OCI-LY7 (cell line): ENCODE measurements around the gene CER1.

Source experiments
- EZH2phosphoT487 ChIP-seq: fragments of 200-600 bp; sonication (generic); IDR thresholded peaks from 2 replicates; pipeline ENCODE4 v1.6.1; 2018; ENCODE audit warnings: low read depth, borderline replicate concordance, mild to moderate bottlenecking, mixed run types, antibody characterized with exemption, low read length, moderate library complexity, mixed read lengths
- TF ChIP-seq, protein P1 (sequence below): fragments of 200-600 bp; sonication (generic); conservative IDR thresholded peaks from 2 replicates; pipeline ENCODE4 v1.5.1; 2014; ENCODE audit warnings: mild to moderate bottlenecking, antibody characterized with exemption, low read length, moderate library complexity, mixed read lengths

GRCh38 chr9:14760060-14760459, 37.5 kb upstream of the CER1 start:
- TF ChIP-seq, protein P1, sequence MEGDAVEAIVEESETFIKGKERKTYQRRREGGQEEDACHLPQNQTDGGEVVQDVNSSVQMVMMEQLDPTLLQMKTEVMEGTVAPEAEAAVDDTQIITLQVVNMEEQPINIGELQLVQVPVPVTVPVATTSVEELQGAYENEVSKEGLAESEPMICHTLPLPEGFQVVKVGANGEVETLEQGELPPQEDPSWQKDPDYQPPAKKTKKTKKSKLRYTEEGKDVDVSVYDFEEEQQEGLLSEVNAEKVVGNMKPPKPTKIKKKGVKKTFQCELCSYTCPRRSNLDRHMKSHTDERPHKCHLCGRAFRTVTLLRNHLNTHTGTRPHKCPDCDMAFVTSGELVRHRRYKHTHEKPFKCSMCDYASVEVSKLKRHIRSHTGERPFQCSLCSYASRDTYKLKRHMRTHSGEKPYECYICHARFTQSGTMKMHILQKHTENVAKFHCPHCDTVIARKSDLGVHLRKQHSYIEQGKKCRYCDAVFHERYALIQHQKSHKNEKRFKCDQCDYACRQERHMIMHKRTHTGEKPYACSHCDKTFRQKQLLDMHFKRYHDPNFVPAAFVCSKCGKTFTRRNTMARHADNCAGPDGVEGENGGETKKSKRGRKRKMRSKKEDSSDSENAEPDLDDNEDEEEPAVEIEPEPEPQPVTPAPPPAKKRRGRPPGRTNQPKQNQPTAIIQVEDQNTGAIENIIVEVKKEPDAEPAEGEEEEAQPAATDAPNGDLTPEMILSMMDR: no peak
- TF ChIP-seq EZH2phosphoT487: no peak
